ENCODE data around the gene ACTN4.

Gene ACTN4

GRCh38 chr19:38638461-38638860 is 9.0 kb upstream of the ACTN4 start:
- no peak for DNase-seq

GRCh38 chr19:38639679-38640078 is 7.8 kb upstream of the ACTN4 start:
- DNase-seq, result no peak

- no peak for DNase-seq
These were observed 7.1 kb upstream of the ACTN4 start for GRCh38 chr19:38640368-38640767.

GRCh38 chr19:38642176-38642575 is 5.3 kb upstream of the ACTN4 start:
- no peak for DNase-seq

GRCh38 chr19:38644719-38645118 is 2.7 kb upstream of the ACTN4 start:
- DNase-seq, result no peak

- no peak for DNase-seq
These were observed 718 bp downstream of the ACTN4 start for GRCh38 chr19:38647966-38648768.

- no peak for DNase-seq
These were observed 1.4 kb downstream of the ACTN4 start for GRCh38 chr19:38648769-38649304.

- no peak for DNase-seq
These were observed 2.1 kb downstream of the ACTN4 start for GRCh38 chr19:38649305-38650171.

- no peak for DNase-seq
These were observed 2.8 kb downstream of the ACTN4 start for GRCh38 chr19:38650172-38650775.

GRCh38 chr19:38650911-38651584 is 3.6 kb downstream of the ACTN4 start:
- no peak for DNase-seq

- peak; percentile 47 to 53 for DNase-seq
These were observed 5.7 kb downstream of the ACTN4 start for GRCh38 chr19:38653028-38653571.

GRCh38 chr19:38654628-38655055 is 7.2 kb downstream of the ACTN4 start:
- DNase-seq, result no peak

GRCh38 chr19:38655148-38655824 is 7.8 kb downstream of the ACTN4 start:
- no peak for DNase-seq

- peak; percentile 71 to 89 for DNase-seq
These were observed 8.9 kb downstream of the ACTN4 start for GRCh38 chr19:38656171-38656981.

GRCh38 chr19:38657633-38658222 is 10.3 kb downstream of the ACTN4 start:
- DNase-seq, result no peak

- DNase-seq, result no peak
These were observed 11.2 kb downstream of the ACTN4 start for GRCh38 chr19:38658462-38659306.

- DNase-seq, result no peak
These were observed 13.3 kb downstream of the ACTN4 start for GRCh38 chr19:38660724-38661123.

GRCh38 chr19:38661136-38661535 is 13.7 kb downstream of the ACTN4 start:
- no peak for DNase-seq

GRCh38 chr19:38661996-38662395 is 14.5 kb downstream of the ACTN4 start:
- no peak for DNase-seq
